Right atrium auricular region (tissue), 2 donors: Measurements from ENCODE around the gene LRIG3. TPM values are rescaled to one million over a fixed set of nuclear protein-coding genes. Genes with fewer than 3 reads are reported as not detected.
"Not testable (repeated sequence)": the region's sequence is repeated elsewhere in the genome, so short reads cannot be mapped to it uniquely, and the experiment has no call there.

ENCODE experiments used
- DNase-seq: peaks from one replicate; pipeline ENCODE4 v3.0.0-alpha.2; 2019; ENCODE audit warnings: low spot score
- H3K27ac ChIP-seq, 2 donors: fragments of 200-600 bp; sonication (generic); 1 replicate in 1 of 2; 2 replicates in 1 of 2; pipeline ENCODE4 v1.5.1; 2016 to 2019
- H3K27me3 ChIP-seq, 2 donors: fragments of 200-600 bp; sonication (generic); one replicate each; pipeline versions ENCODE4 v1.5.1 to v1.6.0; 2017 to 2019
- H3K36me3 ChIP-seq: fragments of 200-600 bp; sonication (generic); one replicate; pipeline ENCODE4 v1.5.1; 2016
- H3K4me1 ChIP-seq, 2 donors: fragments of 200-600 bp; sonication (generic); one replicate each; pipeline versions ENCODE4 v1.5.1 to v1.6.0; 2017 to 2019
- H3K4me3 ChIP-seq, 2 donors: fragments of 200-600 bp; sonication (generic); 1 replicate in 1 of 2; 2 replicates in 1 of 2; pipeline ENCODE4 v1.5.1; 2017 to 2019; ENCODE audit warnings: mild to moderate bottlenecking in 1 of 2, moderate library complexity in 1 of 2
- H3K9me3 ChIP-seq, 2 donors: fragments of 200-600 bp; sonication (generic); one replicate each; pipeline ENCODE4 v1.5.1; 2019
- CTCF ChIP-seq, 2 donors: fragments of 200-600 bp; sonication (generic); IDR thresholded peaks; one replicate each; pipeline ENCODE4 v1.5.1; 2019; ENCODE audit warnings: antibody characterized with exemption in 2 of 2
- total RNA-seq, 2 donors: library from RNA; depleted of rRNA; stranded (reverse); fragments of >200 nt; gene quantifications; one replicate each; pipeline ENCODE4 v1.1.0, GENCODE V29; 2016

LRIG3 gene
- total RNA-seq, 2 donors from 2014 or later, result 7.3 to 14.6 TPM

- no peaks in the 10 kb centered on the region for H3K9me3 ChIP-seq
- no peaks in the 10 kb centered on the region for H3K27me3 ChIP-seq
- no peaks in the 10 kb centered on the region for H3K4me1 ChIP-seq
- H3K36me3 ChIP-seq, result no peaks in the 10 kb centered on the region
- H3K4me3 ChIP-seq, result no peak overlapping the region
- no peak overlapping the region for H3K27ac ChIP-seq
- no peak for TF ChIP-seq CTCF (IDR thresholded peaks at IDR 0.05)
- no peak for DNase-seq
These were observed 60.1 kb downstream of the LRIG3 start for GRCh38 chr12:58860056-58860787.

- no peak overlapping the region for H3K4me3 ChIP-seq
- no peaks in the 10 kb centered on the region for H3K36me3 ChIP-seq
- TF ChIP-seq CTCF (IDR thresholded peaks at IDR 0.05), result no peak
- H3K27me3 ChIP-seq, result no peaks in the 10 kb centered on the region
- no peak for DNase-seq
- H3K27ac ChIP-seq, result no peak overlapping the region
- H3K4me1 ChIP-seq, result no peaks in the 10 kb centered on the region
- H3K9me3 ChIP-seq, result no peaks in the 10 kb centered on the region
These were observed 62.3 kb downstream of the LRIG3 start for GRCh38 chr12:58858030-58858429.

- not testable (repeated sequence) for H3K9me3 ChIP-seq, H3K4me3 ChIP-seq, H3K36me3 ChIP-seq, DNase-seq, H3K27me3 ChIP-seq, H3K4me1 ChIP-seq, H3K27ac ChIP-seq
These were observed 63.1 kb downstream of the LRIG3 start for GRCh38 chr12:58857206-58857605.

GRCh38 chr12:58855630-58856029 lies 64.7 kb downstream of the LRIG3 start:
- not testable (repeated sequence) for H3K27ac ChIP-seq, H3K27me3 ChIP-seq, H3K36me3 ChIP-seq, H3K9me3 ChIP-seq, H3K4me1 ChIP-seq, DNase-seq, H3K4me3 ChIP-seq

GRCh38 chr12:58850826-58851225 lies 69.5 kb downstream of the LRIG3 start:
- H3K9me3 ChIP-seq, result no peaks in the 10 kb centered on the region
- no peak overlapping the region for H3K4me3 ChIP-seq
- H3K27me3 ChIP-seq, result no peaks in the 10 kb centered on the region
- no peaks in the 10 kb centered on the region for H3K4me1 ChIP-seq
- no peak for TF ChIP-seq CTCF (IDR thresholded peaks at IDR 0.05)
- H3K36me3 ChIP-seq, result no peaks in the 10 kb centered on the region
- DNase-seq, result no peak
- no peak overlapping the region for H3K27ac ChIP-seq

GRCh38 chr12:58847901-58848600 lies 72.3 kb downstream of the LRIG3 start:
- Histone ChIP-seq H3K9me3 (no peaks in the 10 kb centered on the region), H3K27ac (no peak overlapping the region), H3K36me3 (no peaks in the 10 kb centered on the region), H3K4me3 (no peak overlapping the region), H3K27me3 (no peaks in the 10 kb centered on the region), H3K4me1 (no peaks in the 10 kb centered on the region)
- TF ChIP-seq CTCF (IDR thresholded peaks at IDR 0.05), result no peak
- DNase-seq, result no peak
